GM19025 (cell line): ENCODE data around the gene FAM236A.
A peak's percentile ranks its signal among the peaks of the same experiment; 100 is the strongest.
"Not testable (repeated sequence)": the region's sequence is repeated elsewhere in the genome, so short reads cannot be mapped to it uniquely, and the experiment has no call there.

Source experiments
- ATAC-seq: cut with Tn5 transposase; IDR thresholded peaks from one replicate; pipeline ENCODE4 v1.9.1; 2021; ENCODE audit warnings: mild to moderate bottlenecking, low read depth, moderate library complexity; ENCODE audit not compliant: unreplicated experiment

Gene FAM236A

GRCh38 chrX:72937906-72938305 is at the start of gene FAM236A:
Gene FAM236A, plus strand, starts transcription at chrX:72938206. Its CDS starts 57 bp downstream, at chrX:72938263.
- ATAC-seq: not testable (repeated sequence)

GRCh38 chrX:72889740-72890139 is 48.3 kb upstream of the FAM236A start:
- not testable (repeated sequence) for ATAC-seq

- not testable (repeated sequence) for ATAC-seq
Observed at GRCh38 chrX:72912315-72912714, 25.7 kb upstream of the FAM236A start, which contains the start of gene FAM236C. Gene FAM236C, plus strand, starts transcription at chrX:72912615. Its CDS starts 100 bp downstream, at chrX:72912715.

GRCh38 chrX:72916096-72916495 is 21.9 kb upstream of the FAM236A start:
- not testable (repeated sequence) for ATAC-seq

- not testable (repeated sequence) for ATAC-seq
Observed at GRCh38 chrX:72932283-72932682, 5.7 kb upstream of the FAM236A start.

GRCh38 chrX:72936455-72936854 is 1.6 kb upstream of the FAM236A start:
- ATAC-seq: not testable (repeated sequence)

- not testable (repeated sequence) for ATAC-seq
Observed at GRCh38 chrX:72936882-72937455, 1.0 kb upstream of the FAM236A start.

- ATAC-seq: not testable (repeated sequence)
Observed at GRCh38 chrX:72942272-72942671, 4.3 kb downstream of the FAM236A start.

- ATAC-seq: not testable (repeated sequence)
Observed at GRCh38 chrX:72943035-72943818, 5.2 kb downstream of the FAM236A start.

GRCh38 chrX:72943819-72944169 is 5.8 kb downstream of the FAM236A start, which contains the start of gene DMRTC1:
Gene DMRTC1, minus strand, starts transcription at chrX:72943837. Its CDS starts 68,143 bp downstream, at chrX:72875694.
- peak; percentile 66 for ATAC-seq

GRCh38 chrX:72959971-72960370 is 22.0 kb downstream of the FAM236A start:
- ATAC-seq: not testable (repeated sequence)

- ATAC-seq: not testable (repeated sequence)
Observed at GRCh38 chrX:72971859-72972258, 33.9 kb downstream of the FAM236A start.

GRCh38 chrX:72974885-72975284 is 36.9 kb downstream of the FAM236A start:
- ATAC-seq: not testable (repeated sequence)

GRCh38 chrX:72980894-72981469 is 43.0 kb downstream of the FAM236A start:
- ATAC-seq: not testable (repeated sequence)
